K562 (cell line): ENCODE measurements around the gene AFF1. TPM values are rescaled to one million over a fixed set of nuclear protein-coding genes. Genes with fewer than 3 reads are reported as not detected.

Experiments used
- DIDO1 ChIP-seq: fragments of 450-650 bp; IDR thresholded peaks from 2 replicates; pipeline ENCODE4 v1.6.1; 2016; ENCODE audit warnings: low read depth, missing biosample characterization, missing genetic modification characterization
- DNMT1 ChIP-seq: fragments of 450-650 bp; IDR thresholded peaks from 2 replicates; pipeline ENCODE4 v1.6.1; 2016; ENCODE audit warnings: antibody characterized with exemption, mild to moderate bottlenecking
- ELF4 ChIP-seq: fragments of 450-650 bp; formaldehyde crosslinking; IDR thresholded peaks from 2 replicates; pipeline ENCODE4 v1.4.0; 2022; ENCODE audit warnings: missing genetic modification characterization
- ETV1 ChIP-seq: fragments of 450-650 bp; conservative IDR thresholded peaks from 2 replicates; pipeline ENCODE4 v1.6.1; 2016; ENCODE audit warnings: missing genetic modification characterization, control low read depth, low read depth, missing compliant biosample characterization
- FOXK2 ChIP-seq, 2 experiments: fragments of 450-650 bp; IDR thresholded peaks in 1 of 2; conservative IDR thresholded peaks in 1 of 2; 2 replicates each; pipeline ENCODE4 v1.6.1; 2016; ENCODE audit warnings: low read depth in 2 of 2, mild to moderate bottlenecking in 1 of 2
- SMAD3 ChIP-seq: fragments of 450-650 bp; formaldehyde crosslinking; conservative IDR thresholded peaks from 2 replicates; pipeline ENCODE4 v1.4.0; 2020; ENCODE audit warnings: mild to moderate bottlenecking
- SMARCA5 ChIP-seq: fragments of 450-650 bp; IDR thresholded peaks from 2 replicates; pipeline ENCODE4 v1.6.1; 2016
- TSC22D4 ChIP-seq: fragments of 450-650 bp; IDR thresholded peaks from 2 replicates; pipeline ENCODE4 v1.6.1; 2016; ENCODE audit warnings: missing genetic modification characterization, missing biosample characterization, control low read depth
- ZFP30 ChIP-seq: fragments of 250-450 bp; sonication (Bioruptor Pico); IDR thresholded peaks from 2 replicates; pipeline ENCODE4 v1.8.0; 2022; ENCODE audit warnings: moderate library complexity, mild to moderate bottlenecking, inconsistent platforms, borderline replicate concordance
- ZKSCAN8 ChIP-seq: fragments of 200-800 bp; sonication (Bioruptor generic); IDR thresholded peaks from 2 replicates; pipeline ENCODE4 v1.6.1; 2016; ENCODE audit warnings: missing genetic modification characterization, missing compliant biosample characterization
- ZNF175 ChIP-seq: fragments of 200-800 bp; sonication (Bioruptor generic); IDR thresholded peaks from 2 replicates; pipeline ENCODE4 v1.6.1; 2016; ENCODE audit warnings: low read depth, mild to moderate bottlenecking, missing genetic modification characterization, missing compliant biosample characterization
- ZNF347 ChIP-seq: fragments of 450-650 bp; formaldehyde crosslinking; IDR thresholded peaks from 2 replicates; pipeline ENCODE4 v1.4.0; 2020; ENCODE audit warnings: low read depth, mild to moderate bottlenecking, moderate library complexity
- ZNF354B ChIP-seq: fragments of 250-450 bp; sonication (Bioruptor Pico); IDR thresholded peaks from 2 replicates; pipeline ENCODE4 v1.4.0; 2020
- polyA plus RNA-seq, 8 experiments: library from polyadenylated mRNA; depleted of rRNA in 4 of 8; stranded (reverse) in 5 of 8; unstranded in 3 of 8; fragments of >200 nt; fragmentation: Nextera tagmentation in 2 of 8; fragmentation: Illumina TruSeq in 1 of 8; extraction: Ambion mirVana in 2 of 8; extraction: Trizol in 1 of 8; gene quantifications; 2 replicates each; pipeline versions ENCODE4 v1.2.1 to v1.2.3, GENCODE V29; 2011 to 2014; ENCODE audit warnings: inconsistent platforms in 1 of 8, missing spikeins in 1 of 8
- total RNA-seq, 7 experiments: library from RNA; depleted of rRNA in 6 of 7; stranded (reverse); fragments of >200 nt in 6 of 7; fragmentation: Illumina TruSeq in 2 of 7; extraction: Trizol in 2 of 7; gene quantifications; 2 replicates each; pipeline versions ENCODE4 v1.2.1 to v1.2.3, GENCODE V29; 2011 to 2021; ENCODE audit warnings: low replicate concordance in 1 of 7

Gene AFF1
- total and polyA plus RNA-seq, 9 of the 15 experiments (the other 6 are each of a cell fraction or from before 2014, with no cell fraction given), result 4.1 to 47.5 (median 17.2) TPM

GRCh38 chr4:86963697-86964096, 28.9 kb downstream of the AFF1 start (continued):
- no peak for TF ChIP-seq DNMT1
- no peak for TF ChIP-seq ZKSCAN8 (CRISPR knock-in tag)
- no peak for TF ChIP-seq DIDO1 (tag)
- TF ChIP-seq TSC22D4 (tag), result no peak
- no peak for TF ChIP-seq FOXK2 (conservative IDR thresholded peaks at IDR 0.05 in 1 of 2, IDR thresholded peaks at IDR 0.05 in 1 of 2; ENCODE audit: low read depth in 2 of 2)
- TF ChIP-seq ETV1 (tag), result no peak
- TF ChIP-seq ZNF347 (CRISPR knock-in tag), result no peak
- TF ChIP-seq SMAD3 (CRISPR knock-in tag), result no peak
- no peak for TF ChIP-seq ZFP30
- no peak for TF ChIP-seq ZNF354B (CRISPR knock-in tag)
- no peak for TF ChIP-seq ELF4 (CRISPR knock-in tag)
- TF ChIP-seq SMARCA5, result peak; percentile 94
- no peak for TF ChIP-seq ZNF175 (CRISPR knock-in tag)
